ENCODE results near the gene HUS1.
"Not testable (repeated sequence)": the region's sequence is repeated elsewhere in the genome, so short reads cannot be mapped to it uniquely, and the experiment has no call there.

Gene HUS1

GRCh38 chr7:47916514-47916913, 62.9 kb downstream of the HUS1 start:
- DNase-seq, result not testable (repeated sequence)

DNA sequence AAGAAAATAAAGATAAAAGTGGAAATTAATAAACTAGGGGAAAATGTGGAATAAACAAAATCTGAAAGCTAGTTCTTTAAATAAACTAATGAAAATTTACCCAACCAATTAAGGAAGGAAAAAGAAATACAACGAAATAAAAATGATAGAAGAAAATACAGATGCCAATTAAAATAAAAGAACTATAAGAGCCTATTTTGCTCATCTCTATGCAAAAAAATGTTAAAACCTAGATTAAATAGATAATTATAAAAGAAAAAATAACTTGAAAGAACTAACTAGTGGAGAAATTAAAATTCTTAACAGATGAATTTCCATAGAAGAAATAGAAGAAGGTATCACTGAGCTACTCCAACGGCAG, 63.8 kb downstream of the HUS1 start:
- DNase-seq, result no peak

GRCh38 chr7:47914717-47915615, 64.4 kb downstream of the HUS1 start:
- no peak for DNase-seq
